GM12891 (cell line): ENCODE data around the gene SLC39A13.
A peak's percentile ranks its signal among the peaks of the same experiment; 100 is the strongest.

ENCODE experiments used
- DNase-seq: peaks from one replicate; pipeline ENCODE4 v3.0.0; 2011; ENCODE audit warnings: low spot score; ENCODE audit not compliant: insufficient read length
- FAIRE-seq: peaks from 2 replicates; lab custom pipeline; 2011; peaks lifted over from hg19 to GRCh38; lab: Jason Lieb, UNC
- PAX5 ChIP-seq: IDR thresholded peaks from 2 replicates; pipeline ENCODE4 v1.6.1; 2011; ENCODE audit warnings: low read length, moderate library complexity, mild to moderate bottlenecking; ENCODE audit not compliant: insufficient read depth, severe bottlenecking
- POLR2A ChIP-seq: IDR thresholded peaks from 2 replicates; pipeline ENCODE4 v1.6.1; 2011; ENCODE audit warnings: low read depth, low read length, control low read depth
- POLR2AphosphoS5 ChIP-seq: IDR thresholded peaks from 2 replicates; pipeline ENCODE4 v1.6.1; 2011; ENCODE audit warnings: low read depth, low read length, control low read depth
- POU2F2 ChIP-seq: IDR thresholded peaks from 2 replicates; pipeline ENCODE4 v1.6.1; 2011; ENCODE audit warnings: low read depth, mild to moderate bottlenecking, control low read depth, low read length, moderate library complexity
- SPI1 ChIP-seq: IDR thresholded peaks from 2 replicates; pipeline ENCODE4 v1.6.1; 2011; ENCODE audit warnings: low read depth, low read length, control low read depth
- TAF1 ChIP-seq: IDR thresholded peaks from 2 replicates; pipeline ENCODE4 v1.6.1; 2011; ENCODE audit warnings: low read depth, low read length, control low read depth

Gene SLC39A13

GRCh38 chr11:47373876-47374719, 34.3 kb upstream of the SLC39A13 start:
- FAIRE-seq (peak; percentile 86), DNase-seq (peak; percentile 83)

GRCh38 chr11:47374720-47375019, 33.7 kb upstream of the SLC39A13 start:
- DNase-seq (no peak), FAIRE-seq (no peak)
- TF ChIP-seq SPI1, result no peak
- no peak for TF ChIP-seq PAX5
- no peak for TF ChIP-seq POU2F2

More at GRCh38 chr11:47373876-47374719, 34.3 kb upstream of the SLC39A13 start:
- TF ChIP-seq POU2F2 (no peak), TAF1 (no peak), POLR2AphosphoS5 (no peak), PAX5 (no peak), SPI1 (no peak), POLR2A (no peak)

- TF ChIP-seq POLR2AphosphoS5, result no peak
- no peak for TF ChIP-seq SPI1
- no peak for TF ChIP-seq POU2F2
- no peak for TF ChIP-seq TAF1
- TF ChIP-seq PAX5, result no peak
- no peak for TF ChIP-seq POLR2A
- DNase-seq, result no peak
- no peak for FAIRE-seq
Observed at GRCh38 chr11:47375020-47375419, 33.4 kb upstream of the SLC39A13 start.

- DNase-seq (no peak), FAIRE-seq (no peak)
Observed at GRCh38 chr11:47375546-47376085, 32.8 kb upstream of the SLC39A13 start.

GRCh38 chr11:47376107-47376524, 32.3 kb upstream of the SLC39A13 start:
- DNase-seq (no peak), FAIRE-seq (peak; percentile 71)
- TF ChIP-seq POLR2AphosphoS5 (no peak), SPI1 (no peak), TAF1 (no peak)

More at GRCh38 chr11:47375546-47376085, 32.8 kb upstream of the SLC39A13 start:
- TF ChIP-seq POLR2A (no peak), POU2F2 (no peak), SPI1 (no peak), PAX5 (no peak), POLR2AphosphoS5 (no peak), TAF1 (no peak)

GRCh38 chr11:47376525-47377371, 31.6 kb upstream of the SLC39A13 start:
- TF ChIP-seq SPI1 (no peak), POLR2AphosphoS5 (no peak), POU2F2 (no peak)
- DNase-seq, result no peak
- peak; percentile 69 for FAIRE-seq

- TF ChIP-seq POLR2A (no peak), POU2F2 (no peak), SPI1 (no peak), POLR2AphosphoS5 (no peak), TAF1 (no peak), PAX5 (no peak)
- FAIRE-seq, result no peak
- no peak for DNase-seq
Observed at GRCh38 chr11:47377571-47378009, 30.8 kb upstream of the SLC39A13 start.

GRCh38 chr11:47378010-47378835, 30.2 kb upstream of the SLC39A13 start, which contains the start of gene SPI1:
Gene SPI1 (minus strand): TSS chr11:47378547. CDS start chr11:47378353, 194 bp downstream.
- DNase-seq (peak; percentile 84), FAIRE-seq (peak; percentile 45)
- TF ChIP-seq SPI1 (peak; percentile 30; the same call in 1 of the 2 replicates), PAX5 (no peak), POU2F2 (peak; percentile 98), POLR2AphosphoS5 (peak; percentile 73; the same call in 1 of the 2 replicates), POLR2A (peak; percentile 64; the same call in 1 of the 2 replicates), TAF1 (no peak)

- TF ChIP-seq POLR2A, result no peak
- no peak for TF ChIP-seq TAF1
- TF ChIP-seq POU2F2, result 0 out of 2 replicates have a peak, but pooled peaks have one; percentile 13
- TF ChIP-seq POLR2AphosphoS5, result peak; percentile 2; the same call in 1 of the 2 replicates
- no peak for TF ChIP-seq PAX5
- TF ChIP-seq SPI1, result no peak
- DNase-seq, result no peak
- FAIRE-seq, result no peak
Observed at GRCh38 chr11:47378836-47379170, 29.6 kb upstream of the SLC39A13 start.
